HG03571 (cell line): ENCODE data around the gene HSPBP1.

Source experiments
- ATAC-seq: cut with Tn5 transposase; IDR thresholded peaks from one replicate; pipeline ENCODE4 v1.9.1; 2021; ENCODE audit not compliant: unreplicated experiment

Gene HSPBP1

GRCh38 chr19:55305491-55305890 lies 25.6 kb upstream of the HSPBP1 start:
- no peak for ATAC-seq

GRCh38 chr19:55304980-55305379 lies 25.1 kb upstream of the HSPBP1 start:
- no peak for ATAC-seq

GRCh38 chr19:55304279-55304978 lies 24.5 kb upstream of the HSPBP1 start:
- no peak for ATAC-seq

- no peak for ATAC-seq
Measured at GRCh38 chr19:55303477-55303876, 23.6 kb upstream of the HSPBP1 start.

- ATAC-seq, result no peak
Measured at GRCh38 chr19:55302318-55302703, 22.4 kb upstream of the HSPBP1 start.

- no peak for ATAC-seq
Measured at GRCh38 chr19:55301459-55302317, 21.8 kb upstream of the HSPBP1 start.

GRCh38 chr19:55300886-55301458 lies 21.1 kb upstream of the HSPBP1 start:
- ATAC-seq, result no peak

GRCh38 chr19:55299991-55300390 lies 20.1 kb upstream of the HSPBP1 start:
- ATAC-seq, result no peak

- no peak for ATAC-seq
Measured at GRCh38 chr19:55297267-55297666, 17.4 kb upstream of the HSPBP1 start.

- ATAC-seq, result no peak
Measured at GRCh38 chr19:55289117-55289796, 9.3 kb upstream of the HSPBP1 start.

- no peak for ATAC-seq
Measured at GRCh38 chr19:55287361-55288079, 7.6 kb upstream of the HSPBP1 start.

- no peak for ATAC-seq
Measured at GRCh38 chr19:55285229-55285890, 5.5 kb upstream of the HSPBP1 start.

- ATAC-seq, result no peak
Measured at GRCh38 chr19:55284405-55285058, 4.6 kb upstream of the HSPBP1 start.

GRCh38 chr19:55283548-55284377 lies 3.9 kb upstream of the HSPBP1 start, which contains the start of gene BRSK1:
BRSK1 (plus strand) TSS chr19:55283997; CDS start chr19:55284443, 446 bp downstream.
- ATAC-seq, result no peak

GRCh38 chr19:55279340-55279739 lies 570 bp downstream of the HSPBP1 start:
- no peak for ATAC-seq

- no peak for ATAC-seq
Measured at GRCh38 chr19:55278391-55279135, 1.3 kb downstream of the HSPBP1 start.

GRCh38 chr19:55277494-55277893 lies 2.4 kb downstream of the HSPBP1 start:
- no peak for ATAC-seq
